Kidney (tissue), 14 donors: ENCODE results near the gene QRICH1. TPM values are rescaled to one million over a fixed set of nuclear protein-coding genes. Genes with fewer than 3 reads are reported as not detected.

Source experiments
- DNase-seq, 5 donors: peaks; one replicate each; pipeline ENCODE4 v3.0.0-alpha.2; 2013 to 2020
- FAIRE-seq: peaks from 2 replicates; lab custom pipeline; 2012; peaks lifted over from hg19 to GRCh38; lab: Jason Lieb, UNC
- H3K27ac ChIP-seq, 2 donors: one replicate each; pipeline ENCODE4 v1.7.0; 2013; ENCODE audit warnings: low read depth in 2 of 2, low read length in 2 of 2, inconsistent platforms in 1 of 2
- H3K27me3 ChIP-seq: one replicate; pipeline ENCODE4 v1.7.1; 2013; ENCODE audit warnings: low read length, inconsistent platforms; ENCODE audit not compliant: control insufficient read depth, insufficient read depth
- H3K36me3 ChIP-seq, 3 donors: one replicate each; pipeline versions ENCODE4 v1.7.0 to v1.7.1; 2013; ENCODE audit warnings: low read length in 3 of 3, control low read depth in 1 of 3, inconsistent platforms in 1 of 3; ENCODE audit not compliant: insufficient read depth in 3 of 3, control insufficient read depth in 2 of 3
- H3K4me1 ChIP-seq, 3 donors: one replicate each; pipeline versions ENCODE4 v1.7.0 to v1.7.1; 2013; ENCODE audit warnings: low read length in 3 of 3, inconsistent platforms in 1 of 3, low read depth in 1 of 3; ENCODE audit not compliant: control insufficient read depth in 2 of 3, insufficient read depth in 2 of 3
- H3K4me3 ChIP-seq, 3 donors: one replicate each; pipeline versions ENCODE4 v1.7.0 to v1.8.1; 2013; ENCODE audit warnings: low read length in 3 of 3, control low read depth in 1 of 3, inconsistent platforms in 1 of 3
- H3K9ac ChIP-seq, 3 donors: one replicate each; pipeline versions ENCODE4 v1.7.0 to v1.7.1; 2013; ENCODE audit warnings: low read length in 3 of 3, control low read depth in 1 of 3, inconsistent platforms in 1 of 3
- H3K9me3 ChIP-seq, 3 donors: one replicate each; pipeline versions ENCODE4 v1.7.0 to v1.7.1; 2013; ENCODE audit warnings: low read length in 3 of 3, control low read depth in 1 of 3, inconsistent platforms in 1 of 3; ENCODE audit not compliant: control insufficient read depth in 2 of 3, insufficient read depth in 1 of 3
- intact Hi-C: fragments of 100-400 bp; cut with DNase I; formaldehyde crosslinking; loops from one replicate; pipeline ENCODE4 v1.11.1; 2022
- polyA plus RNA-seq: library from polyadenylated mRNA; stranded (reverse); fragments of 350-450 nt; fragmentation: Illumina TruSeq; extraction: RNeasy Lipid Tissue Mini Kit (QIAGEN cat#74804); gene quantifications from one replicate; pipeline ENCODE4 v1.2.3, GENCODE V29; 2014; ENCODE audit warnings: low read depth, low replicate concordance; ENCODE audit not compliant: insufficient read depth
- total RNA-seq: library from RNA; stranded (reverse); fragmentation: NEBNext Ultra II Directional; extraction: Animal tissue kit (Norgen Biotek cat#: 25700); gene quantifications from one replicate; pipeline ENCODE4 v1.2.1, GENCODE V29; 2021
- TF ChIP-seq, protein P1 (sequence below): IDR thresholded peaks from 3 replicates; pipeline ENCODE4 v1.5.1; 2012; ENCODE audit warnings: mild to moderate bottlenecking, moderate library complexity, borderline replicate concordance; ENCODE audit not compliant: insufficient read depth; ENCODE audit errors: extremely low read depth
- donor health status: control.
- donor health status: control.
- donor health status: control.
- donor health status: control.
- donor health status: control.
- donor health status: DM: yes; HTN: yes; CAD: no.
- donor health status: Normal renal cell carcinoma (clear cell type).

Gene QRICH1
- total and polyA plus RNA-seq, 2 donors from 2014 or later: 23.0 to 92.1 TPM

DNA sequence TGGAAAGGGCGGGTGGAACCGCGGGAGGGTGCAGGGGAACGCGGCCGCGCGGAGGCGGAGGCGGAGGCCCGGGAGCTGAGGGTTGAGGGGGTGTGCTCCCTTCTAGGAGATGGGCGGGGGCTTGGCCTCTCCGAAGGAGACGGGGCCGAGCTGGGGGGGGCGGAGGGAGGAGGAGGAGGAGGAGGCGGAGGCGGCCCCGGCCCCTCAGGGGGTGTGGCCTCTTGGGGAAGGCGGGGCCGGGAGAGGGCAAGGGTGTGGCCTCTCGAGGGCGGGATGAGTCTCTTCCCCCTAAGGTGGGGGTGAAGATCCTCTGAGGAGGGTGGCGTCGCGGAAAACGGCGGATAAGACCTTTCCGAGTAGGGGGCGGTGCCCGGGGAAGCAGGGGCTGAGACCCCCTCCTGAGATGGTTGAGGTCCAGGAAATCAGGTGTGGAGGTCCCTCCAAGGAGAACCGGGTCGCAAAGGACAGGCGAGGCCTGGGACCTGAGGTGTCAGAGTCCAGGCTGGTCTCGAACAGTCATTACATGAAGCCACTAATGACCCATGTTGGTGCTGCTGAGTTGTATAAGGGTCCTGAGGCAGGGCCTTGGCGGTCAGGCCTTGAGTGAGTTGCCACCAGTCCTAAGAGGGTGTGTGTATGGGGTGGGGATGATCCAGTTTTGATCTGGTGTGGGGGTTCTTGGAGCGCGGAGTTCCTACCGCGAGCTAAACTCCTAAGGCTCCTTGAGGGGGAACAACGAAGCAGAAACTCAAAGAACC lies 85.9 kb downstream of the QRICH1 start:
- no peaks in the 10 kb centered on the region for H3K9me3 ChIP-seq
- peaks cover 0 to 13% (median 4%) of the 10 kb centered on the region in 3 donors for H3K36me3 ChIP-seq
- peak overlapping the region; percentile 96 to 99 for H3K27ac ChIP-seq
- H3K9ac ChIP-seq: peak overlapping the region; percentile 64 to 99 (median 89)
- TF ChIP-seq, protein P1, sequence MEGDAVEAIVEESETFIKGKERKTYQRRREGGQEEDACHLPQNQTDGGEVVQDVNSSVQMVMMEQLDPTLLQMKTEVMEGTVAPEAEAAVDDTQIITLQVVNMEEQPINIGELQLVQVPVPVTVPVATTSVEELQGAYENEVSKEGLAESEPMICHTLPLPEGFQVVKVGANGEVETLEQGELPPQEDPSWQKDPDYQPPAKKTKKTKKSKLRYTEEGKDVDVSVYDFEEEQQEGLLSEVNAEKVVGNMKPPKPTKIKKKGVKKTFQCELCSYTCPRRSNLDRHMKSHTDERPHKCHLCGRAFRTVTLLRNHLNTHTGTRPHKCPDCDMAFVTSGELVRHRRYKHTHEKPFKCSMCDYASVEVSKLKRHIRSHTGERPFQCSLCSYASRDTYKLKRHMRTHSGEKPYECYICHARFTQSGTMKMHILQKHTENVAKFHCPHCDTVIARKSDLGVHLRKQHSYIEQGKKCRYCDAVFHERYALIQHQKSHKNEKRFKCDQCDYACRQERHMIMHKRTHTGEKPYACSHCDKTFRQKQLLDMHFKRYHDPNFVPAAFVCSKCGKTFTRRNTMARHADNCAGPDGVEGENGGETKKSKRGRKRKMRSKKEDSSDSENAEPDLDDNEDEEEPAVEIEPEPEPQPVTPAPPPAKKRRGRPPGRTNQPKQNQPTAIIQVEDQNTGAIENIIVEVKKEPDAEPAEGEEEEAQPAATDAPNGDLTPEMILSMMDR: no peak
- no peaks in the 10 kb centered on the region for H3K27me3 ChIP-seq
- H3K4me3 ChIP-seq: peak overlapping the region; percentile 82 to 92 (median 92)
- intact Hi-C loops: no loop called here
- peak; percentile 89 to 97 (median 95) for DNase-seq
- H3K4me1 ChIP-seq: peaks cover 0 to 13% (median 9%) of the 10 kb centered on the region in 3 donors
- FAIRE-seq: no peak

DNA sequence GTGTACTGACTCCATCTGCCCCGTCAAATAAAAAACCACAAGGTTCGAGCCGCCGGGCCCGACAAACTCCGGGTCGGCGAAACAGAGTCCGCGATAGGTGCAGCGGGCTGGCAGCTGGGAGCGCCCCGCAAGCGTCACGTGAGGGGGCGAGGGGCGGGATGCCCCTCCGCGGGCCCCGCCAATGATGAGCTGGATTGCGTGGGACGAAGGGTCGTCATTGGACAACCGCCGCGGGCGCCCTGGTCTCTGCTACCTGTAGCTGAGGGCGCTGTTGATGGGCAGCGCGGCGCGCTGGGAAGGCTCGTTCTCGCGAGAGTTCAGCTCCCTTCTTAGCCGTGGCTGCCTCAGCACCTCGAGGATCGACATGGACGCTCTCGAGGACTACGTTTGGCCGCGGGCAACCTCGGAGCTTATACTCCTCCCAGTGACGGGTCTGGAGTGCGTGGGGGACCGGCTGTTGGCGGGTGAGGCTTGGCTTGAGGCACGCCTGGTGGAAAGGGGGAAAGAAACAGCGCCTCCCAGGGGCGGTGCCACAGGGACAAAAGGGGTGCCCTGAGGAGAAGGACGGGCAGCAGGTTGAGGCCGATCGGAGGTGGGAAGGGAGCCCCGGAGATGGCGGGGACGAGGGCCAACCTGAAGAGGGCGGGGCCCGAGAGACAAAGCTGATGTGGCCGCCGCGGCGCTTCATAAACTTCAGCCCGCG lies 86.7 kb downstream of the QRICH1 start, which contains the start of gene WDR6:
TSS of gene WDR6 (plus strand) at position 324 of the 703 bp plus-strand sequence. CDS start at position 365, 41 bp downstream.
- FAIRE-seq: peak; percentile 49
- H3K27me3 ChIP-seq: no peaks in the 10 kb centered on the region
- H3K9ac ChIP-seq: peak within 1 kb of the TSS; percentile 89 to 99 (median 90)
- peaks cover 0 to 13% (median 9%) of the 10 kb centered on the region in 3 donors for H3K4me1 ChIP-seq
- peak within 1 kb of the TSS; percentile 96 to 99 for H3K27ac ChIP-seq
- H3K9me3 ChIP-seq: no peaks in the 10 kb centered on the region
- intact Hi-C loops: no loop called here
- peaks cover 0 to 12% (median 0%) of the 10 kb centered on the region in 3 donors for H3K36me3 ChIP-seq
- peak within 1 kb of the TSS; percentile 82 to 92 (median 92) for H3K4me3 ChIP-seq
- TF ChIP-seq, protein P1: peak; percentile 36
- DNase-seq: peak; percentile 98 to 99 (median 99)

DNA sequence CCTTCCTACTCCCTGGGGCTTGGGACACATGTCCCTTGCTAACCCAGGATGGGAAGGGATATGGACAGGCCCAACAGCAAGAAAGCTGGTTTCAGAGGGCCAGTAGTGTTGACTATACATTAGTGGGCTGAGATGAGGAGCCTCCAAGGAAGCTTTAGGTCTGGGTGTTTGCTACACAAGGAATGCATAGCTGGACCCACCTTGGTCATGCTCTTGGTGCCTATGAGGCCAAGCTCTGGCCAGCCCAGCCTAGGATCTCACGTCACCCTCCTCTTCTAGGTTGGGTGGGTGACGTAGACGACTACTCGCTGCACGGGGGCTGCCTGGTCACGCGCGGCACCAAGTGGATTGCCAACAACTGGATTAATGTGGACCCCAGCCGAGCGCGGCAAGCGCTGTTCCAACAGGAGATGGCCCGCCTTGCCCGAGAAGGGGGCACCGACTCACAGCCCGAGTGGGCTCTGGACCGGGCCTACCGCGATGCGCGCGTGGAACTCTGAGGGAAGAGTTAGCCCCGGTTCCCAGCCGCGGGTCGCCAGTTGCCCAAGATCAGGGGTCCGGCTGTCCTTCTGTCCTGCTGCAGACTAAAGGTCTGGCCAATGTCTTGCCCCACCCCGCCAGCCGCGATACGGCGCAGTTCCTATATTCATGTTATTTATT lies 87.3 kb downstream of the QRICH1 start:
- intact Hi-C loops: no loop called here
- Histone ChIP-seq H3K27ac (peak overlapping the region; percentile 96 to 99), H3K9ac (peak overlapping the region; percentile 67 to 99 (median 90)), H3K36me3 (peaks cover 0 to 12% (median 0%) of the 10 kb centered on the region in 3 donors), H3K4me3 (peak overlapping the region; percentile 82 to 92 (median 92)), H3K9me3 (no peaks in the 10 kb centered on the region), H3K27me3 (no peaks in the 10 kb centered on the region), H3K4me1 (peaks cover 0 to 13% (median 9%) of the 10 kb centered on the region in 3 donors)
- DNase-seq (peak; percentile 49 to 89 (median 72)), FAIRE-seq (no peak)
- TF ChIP-seq, protein P1: no peak
